Activated CD4-positive, alpha-beta T cell treated with anti-CD3 and anti-CD28 coated beads, Interleukin-2, amount 50 U/mL, for 48 hours (primary cell): ENCODE measurements around the gene GTF2A1L.
"Not testable (repeated sequence)": the region's sequence is repeated elsewhere in the genome, so short reads cannot be mapped to it uniquely, and the experiment has no call there.

Experiments used
- DNase-seq, 2 experiments: peaks; one replicate each; pipeline ENCODE4 v3.0.0-alpha.2; 2020

Gene GTF2A1L

GRCh38 chr2:48617618-48618017 is at the start of gene GTF2A1L:
TSS of gene GTF2A1L (plus strand) at chr2:48617856. CDS start at chr2:48617875, 19 bp downstream.
- DNase-seq: no peak

- no peak for DNase-seq
These were observed 49.1 kb upstream of the GTF2A1L start for GRCh38 chr2:48568547-48568946.

- DNase-seq: no peak
These were observed 48.2 kb upstream of the GTF2A1L start for GRCh38 chr2:48569433-48569832.

GRCh38 chr2:48572816-48573215 is 44.8 kb upstream of the GTF2A1L start:
- DNase-seq: no peak

- no peak for DNase-seq
These were observed 43.0 kb upstream of the GTF2A1L start for GRCh38 chr2:48574353-48575287.

GRCh38 chr2:48578313-48578712 is 39.3 kb upstream of the GTF2A1L start:
- no peak for DNase-seq

DNA sequence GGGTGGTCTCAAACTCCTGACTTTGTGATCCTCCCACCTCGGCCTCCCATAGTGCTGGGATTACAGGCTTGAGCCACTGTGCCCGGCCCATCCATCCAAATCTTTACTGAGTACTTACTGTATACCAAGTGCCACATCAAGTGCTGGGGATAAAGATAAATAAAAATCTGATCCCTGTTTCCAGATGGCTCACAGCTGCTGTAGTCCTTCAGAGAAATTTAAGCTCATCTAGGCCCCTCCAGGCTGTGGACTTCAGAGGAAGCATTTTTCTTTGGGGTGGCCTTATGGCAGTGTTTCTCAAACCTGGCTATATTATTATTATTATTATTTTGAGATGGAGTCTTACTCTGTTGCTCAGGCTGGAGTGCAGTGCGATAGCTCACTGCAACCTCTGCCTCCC is 33.7 kb upstream of the GTF2A1L start:
- no peak for DNase-seq

DNA sequence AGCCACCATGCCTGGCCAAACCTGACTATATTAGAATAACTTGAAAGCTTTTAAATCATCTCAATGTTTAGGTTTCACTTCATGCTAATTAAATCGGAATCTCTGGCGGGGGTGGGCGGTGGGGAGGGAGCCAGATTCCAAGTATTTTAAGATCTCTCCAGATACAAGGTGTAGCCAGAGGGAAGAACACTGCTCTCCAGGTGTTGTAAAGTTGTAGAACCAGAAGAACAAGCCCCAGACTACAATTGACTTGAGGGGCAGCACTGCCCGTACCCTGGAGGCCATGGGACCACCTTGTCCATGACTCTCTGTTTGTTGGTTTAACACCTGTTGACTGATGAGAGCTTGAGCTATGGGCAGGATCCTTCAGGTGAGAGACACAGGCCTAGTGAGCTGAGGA is 33.1 kb upstream of the GTF2A1L start:
- no peak for DNase-seq

DNA sequence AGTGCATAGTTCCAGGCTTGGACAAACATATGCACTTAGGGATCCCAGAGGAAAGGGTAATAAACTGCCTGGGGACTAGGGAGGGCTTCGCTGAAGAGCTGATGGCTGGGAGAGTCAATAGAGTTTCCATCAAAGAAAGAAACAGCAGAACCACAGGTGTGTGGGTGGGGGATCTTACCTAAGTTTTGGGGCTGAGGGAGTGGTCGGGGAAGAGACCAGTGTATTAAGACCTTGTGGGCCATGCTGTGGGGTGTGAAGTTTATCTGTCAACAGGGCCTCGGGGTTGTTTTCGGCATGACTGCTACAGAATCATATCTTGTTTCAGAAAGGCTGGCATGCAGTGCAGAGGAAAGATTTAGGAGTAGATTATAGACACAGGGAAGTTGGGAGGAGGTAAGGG is 31.2 kb upstream of the GTF2A1L start:
- DNase-seq: no peak

DNA sequence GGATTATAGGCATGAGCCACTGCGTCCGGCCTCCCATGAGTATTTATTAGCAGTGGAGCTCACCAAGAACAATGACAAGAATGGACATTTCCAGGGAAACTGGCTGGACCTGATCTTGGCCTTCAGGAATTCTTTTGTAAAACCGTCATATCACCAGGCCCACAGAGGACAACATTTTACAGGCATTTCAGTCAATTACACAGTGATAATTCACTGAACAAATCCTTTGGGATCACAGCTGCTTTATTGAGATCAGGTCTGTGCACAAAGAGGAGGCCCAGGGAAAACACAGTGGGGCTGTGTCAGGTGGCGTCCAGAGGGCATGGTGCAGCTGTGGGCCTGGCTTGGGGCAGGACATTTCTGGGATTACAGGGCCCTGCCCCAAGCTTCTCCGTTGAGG is 30.1 kb upstream of the GTF2A1L start:
- DNase-seq: no peak

DNA sequence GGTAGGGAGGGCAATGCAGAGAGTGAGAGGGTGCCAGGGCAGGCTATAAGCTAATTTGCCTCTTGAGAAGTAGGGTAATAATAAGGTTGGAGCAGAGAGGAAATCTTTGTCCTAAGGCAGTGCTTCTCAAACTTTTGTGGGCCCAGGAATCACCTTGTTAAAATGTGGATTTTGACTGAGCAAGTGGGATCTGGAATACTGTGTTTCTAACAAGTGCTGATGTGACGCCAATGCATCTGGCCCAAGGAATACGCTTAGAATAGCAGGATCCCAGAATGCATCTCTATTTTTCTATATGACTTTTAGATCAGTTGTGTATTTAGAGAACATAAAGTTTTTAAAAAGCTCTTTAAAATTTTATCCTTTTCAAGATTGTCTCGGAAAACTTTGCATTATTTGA is 29.7 kb upstream of the GTF2A1L start:
- no peak for DNase-seq

- no peak for DNase-seq
These were observed 28.9 kb upstream of the GTF2A1L start for GRCh38 chr2:48588745-48589144.

GRCh38 chr2:48589170-48589767 is 28.4 kb upstream of the GTF2A1L start:
- DNase-seq: peak; percentile 5 to 21

DNA sequence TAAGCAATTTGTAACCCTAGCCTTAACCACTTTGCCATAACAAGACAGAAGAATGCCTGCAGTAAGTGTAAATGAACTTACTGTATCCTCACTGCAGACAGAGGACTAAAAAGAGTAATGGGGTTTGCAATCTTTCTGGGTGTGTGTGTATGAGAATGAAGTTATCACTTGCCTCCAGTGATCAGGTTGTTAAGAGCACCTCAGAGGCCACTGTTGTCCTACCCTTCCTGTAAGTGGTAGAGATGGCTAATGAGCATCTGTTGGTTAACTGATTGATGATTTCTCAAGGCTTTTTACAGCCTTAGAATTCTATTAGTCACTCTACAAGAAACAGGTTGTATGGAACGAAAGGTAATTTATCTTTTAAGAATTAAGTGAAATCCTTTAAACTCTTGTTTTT is 27.6 kb upstream of the GTF2A1L start:
- no peak for DNase-seq

- DNase-seq: no peak
These were observed 25.6 kb upstream of the GTF2A1L start for GRCh38 chr2:48592067-48592466.

GRCh38 chr2:48596751-48597150 is 20.9 kb upstream of the GTF2A1L start:
- not testable (repeated sequence) for DNase-seq

DNA sequence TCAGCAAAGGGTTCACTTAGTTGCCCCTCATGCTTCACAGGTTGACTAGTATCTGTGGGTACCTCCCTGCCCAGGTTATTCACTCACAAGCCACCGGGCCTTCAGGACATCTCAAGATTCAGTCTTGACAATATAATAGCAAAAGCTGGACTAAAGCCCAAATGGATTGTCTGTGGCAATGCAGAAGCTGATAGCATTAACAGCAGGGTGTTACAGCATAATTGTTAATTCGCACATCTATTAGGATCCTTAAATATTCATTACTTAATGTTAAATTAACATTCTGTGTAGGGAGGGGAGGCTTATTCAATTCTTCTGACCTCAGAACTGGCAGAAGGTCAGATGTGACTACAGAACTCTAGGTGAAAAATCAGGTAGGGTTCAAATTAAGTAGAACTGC is 20.2 kb upstream of the GTF2A1L start:
- no peak for DNase-seq

DNA sequence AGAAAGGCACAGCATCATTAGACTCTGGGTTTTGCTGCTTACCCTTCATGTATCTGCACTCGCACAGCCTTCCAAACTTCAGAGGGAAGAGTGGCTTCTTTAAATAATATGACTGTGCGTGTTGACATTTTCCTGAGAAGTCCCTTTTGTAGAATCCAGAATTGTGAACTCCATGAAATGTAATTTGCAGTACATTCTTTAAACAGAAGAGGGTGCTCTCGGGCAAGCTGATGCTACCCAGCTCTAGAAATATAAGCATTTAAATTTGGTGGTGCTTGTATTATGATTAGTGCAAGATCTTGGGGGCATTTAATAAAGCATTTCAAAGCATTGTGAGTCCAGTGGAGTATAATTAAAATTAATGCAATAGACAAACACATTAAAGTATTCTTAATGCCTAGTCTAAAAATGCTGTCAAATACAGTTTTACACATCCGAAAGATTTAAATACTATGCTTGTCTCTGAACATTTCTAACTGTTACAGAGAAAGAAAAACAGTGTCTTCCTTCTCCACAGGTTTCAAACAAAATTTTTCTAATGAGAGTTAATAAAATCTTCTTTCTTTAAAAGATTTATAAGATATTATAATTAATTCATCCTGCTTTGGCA is 17.3 kb upstream of the GTF2A1L start:
- no peak for DNase-seq

DNA sequence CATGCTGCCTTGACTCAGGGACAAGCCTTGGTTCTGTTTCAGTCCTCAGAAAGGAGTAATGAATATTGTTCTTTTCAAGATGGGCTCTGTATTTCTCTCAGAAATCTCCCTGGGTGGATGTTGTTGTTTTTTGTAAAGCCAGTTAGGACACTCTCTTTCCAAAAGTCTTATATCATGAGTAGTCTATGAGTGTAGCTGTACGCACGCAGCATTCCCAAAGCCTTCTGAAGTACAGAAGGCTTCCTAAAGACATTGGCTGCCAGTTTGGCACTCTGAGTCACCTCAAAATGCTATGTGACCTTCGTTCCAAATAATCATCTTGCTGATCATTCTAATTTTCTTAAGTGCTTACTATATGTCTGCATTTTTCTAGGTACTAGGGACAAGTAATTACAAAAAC is 16.7 kb upstream of the GTF2A1L start:
- no peak for DNase-seq

DNA sequence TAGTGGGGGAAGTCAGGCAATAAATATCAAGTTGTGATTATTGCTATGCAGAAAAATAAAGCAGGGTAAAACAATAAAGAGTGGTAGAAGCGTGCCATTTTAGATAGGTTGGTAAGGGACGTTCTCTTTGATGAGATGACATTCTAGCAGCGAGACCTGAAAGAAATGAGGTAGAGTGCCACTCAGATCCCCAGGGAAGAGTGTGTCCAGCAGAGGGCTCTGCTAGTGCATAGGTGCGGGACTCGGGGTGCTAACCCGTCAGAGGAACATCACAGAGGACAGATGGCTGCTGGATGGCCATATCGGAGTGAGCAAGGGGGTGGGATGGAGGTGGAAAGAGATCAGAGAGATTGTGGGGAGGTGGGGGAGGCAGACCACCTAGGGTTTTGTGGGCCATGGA is 16.3 kb upstream of the GTF2A1L start:
- peak; percentile 5 to 10 for DNase-seq

GRCh38 chr2:48605482-48606175 is 12.0 kb upstream of the GTF2A1L start:
- DNase-seq: no peak

- no peak for DNase-seq
These were observed 10.2 kb upstream of the GTF2A1L start for GRCh38 chr2:48607307-48608014.

DNA sequence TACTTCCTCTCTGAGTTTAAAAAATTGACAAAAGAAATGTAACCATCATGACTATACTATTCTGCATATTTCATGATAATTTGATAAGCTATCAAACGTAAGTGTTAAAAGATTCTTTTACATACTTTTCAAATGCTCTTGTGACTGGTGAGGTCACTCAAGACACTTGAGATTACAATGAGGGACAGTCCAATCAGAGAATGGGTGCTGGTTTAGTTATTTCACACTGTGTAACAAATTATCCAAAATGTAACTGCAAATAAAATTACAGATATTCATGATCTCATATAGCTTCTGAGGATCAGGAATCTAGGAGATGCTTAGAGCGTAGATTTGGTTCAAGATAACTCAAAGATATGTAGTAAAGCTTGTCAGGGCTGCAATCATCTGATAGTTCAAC is 4.4 kb upstream of the GTF2A1L start:
- no peak for DNase-seq
